Measurements from ENCODE around the gene SCN2B. TPM values are rescaled to one million over a fixed set of nuclear protein-coding genes. Genes with fewer than 3 reads are reported as not detected.

SCN2B gene, protein sequence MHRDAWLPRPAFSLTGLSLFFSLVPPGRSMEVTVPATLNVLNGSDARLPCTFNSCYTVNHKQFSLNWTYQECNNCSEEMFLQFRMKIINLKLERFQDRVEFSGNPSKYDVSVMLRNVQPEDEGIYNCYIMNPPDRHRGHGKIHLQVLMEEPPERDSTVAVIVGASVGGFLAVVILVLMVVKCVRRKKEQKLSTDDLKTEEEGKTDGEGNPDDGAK
- total RNA-seq (not detected), total RNA-seq (0 to 0.23 (median 0) reads per million in 172 experiments)
- not detected for polyA plus RNA-seq (2013, experiment 1 of 2)
- polyA plus RNA-seq (2013, experiment 2 of 2), result 0.15 TPM

DNA sequence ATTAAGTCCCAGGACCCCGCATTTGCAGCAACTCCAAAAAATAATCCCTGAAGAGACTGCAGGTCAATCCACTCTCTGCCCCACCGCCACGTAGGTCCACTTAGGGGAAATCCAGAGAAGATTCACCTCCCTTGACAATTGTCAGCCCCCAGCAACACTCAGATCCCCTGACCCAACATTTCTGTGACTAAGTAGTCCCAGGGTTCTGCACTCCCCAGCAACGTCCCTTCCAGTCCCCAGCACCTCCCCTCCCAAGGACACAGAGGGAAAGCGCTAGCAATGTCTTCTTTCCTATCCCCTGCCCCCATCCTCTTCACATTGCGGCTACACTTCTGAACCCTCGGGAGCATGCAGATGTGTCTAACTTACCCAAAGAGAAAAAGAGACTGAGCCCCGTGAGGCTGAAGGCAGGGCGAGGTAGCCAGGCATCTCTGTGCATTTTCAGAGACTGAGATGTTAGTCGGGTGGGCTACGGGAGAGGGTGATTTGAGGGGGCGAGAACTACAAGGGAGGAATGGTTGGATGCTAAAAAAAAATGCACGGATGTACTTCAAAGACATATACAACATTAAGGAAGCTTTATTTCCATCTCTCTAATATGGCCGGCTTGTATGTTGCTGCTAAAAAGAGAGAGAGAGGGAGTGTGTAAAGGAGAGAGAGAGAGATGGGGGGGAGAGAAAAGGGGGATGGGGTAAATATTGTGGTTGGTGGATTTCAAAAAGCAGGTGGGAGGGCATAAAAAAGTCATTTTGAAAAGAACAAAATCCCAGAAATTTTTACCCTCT, at the start of gene SCN2B:
Gene SCN2B, minus strand, starts transcription at position 647 of the 785 bp plus-strand sequence. Its CDS starts 208 bp downstream, at position 439.
- Mint-ChIP-seq H3K9me3 (no peaks in the 10 kb centered on the region), H3K36me3 (ENCODE audit: low read depth) (no peaks in the 10 kb centered on the region), H3K27me3 (peaks cover 17% of the 10 kb centered on the region), H3K4me1 (ENCODE audit: low read depth) (peaks cover 5% of the 10 kb centered on the region), H3K27ac (no peak within 1 kb of the TSS), H3K4me3 (no peak within 1 kb of the TSS)
- TF ChIP-seq, protein P1, sequence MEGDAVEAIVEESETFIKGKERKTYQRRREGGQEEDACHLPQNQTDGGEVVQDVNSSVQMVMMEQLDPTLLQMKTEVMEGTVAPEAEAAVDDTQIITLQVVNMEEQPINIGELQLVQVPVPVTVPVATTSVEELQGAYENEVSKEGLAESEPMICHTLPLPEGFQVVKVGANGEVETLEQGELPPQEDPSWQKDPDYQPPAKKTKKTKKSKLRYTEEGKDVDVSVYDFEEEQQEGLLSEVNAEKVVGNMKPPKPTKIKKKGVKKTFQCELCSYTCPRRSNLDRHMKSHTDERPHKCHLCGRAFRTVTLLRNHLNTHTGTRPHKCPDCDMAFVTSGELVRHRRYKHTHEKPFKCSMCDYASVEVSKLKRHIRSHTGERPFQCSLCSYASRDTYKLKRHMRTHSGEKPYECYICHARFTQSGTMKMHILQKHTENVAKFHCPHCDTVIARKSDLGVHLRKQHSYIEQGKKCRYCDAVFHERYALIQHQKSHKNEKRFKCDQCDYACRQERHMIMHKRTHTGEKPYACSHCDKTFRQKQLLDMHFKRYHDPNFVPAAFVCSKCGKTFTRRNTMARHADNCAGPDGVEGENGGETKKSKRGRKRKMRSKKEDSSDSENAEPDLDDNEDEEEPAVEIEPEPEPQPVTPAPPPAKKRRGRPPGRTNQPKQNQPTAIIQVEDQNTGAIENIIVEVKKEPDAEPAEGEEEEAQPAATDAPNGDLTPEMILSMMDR (IDR thresholded peaks at IDR 0.05), result no peak
- ATAC-seq (ENCODE audit: poor library complexity), result no peak
- Histone ChIP-seq H3K36me3 (ENCODE audit: insufficient read depth, low read length) (no peaks in the 10 kb centered on the region), H3K27me3 (ENCODE audit: control insufficient read depth in 1 of 2, insufficient read depth in 2 of 2, low read length in 2 of 2) (peaks cover 0 to 8% of the 10 kb centered on the region in 2 experiments), H3K9me3 (ENCODE audit: control insufficient read depth in 1 of 2, insufficient read depth in 1 of 2, low read length in 2 of 2) (no peaks in the 10 kb centered on the region), H3K4me1 (ENCODE audit: insufficient read depth, low read length) (peaks cover 8% of the 10 kb centered on the region), H3K27ac (ENCODE audit: low read depth in 1 of 2, low read length in 2 of 2) (no peak within 1 kb of the TSS), H3K4me3 (ENCODE audit: low read length) (no peak within 1 kb of the TSS)
- DNase-seq, result no peak
- ChIA-PET POLR2A (interaction anchor here (0.6 kb wide), 1 partner anchor 361 kb away, joined by 4 read pairs; no protein-coding TSS in a partner anchor), CTCF (interaction anchor here (0.9 kb wide), 1 partner anchor 27 kb away, joined by 3 read pairs; no protein-coding TSS in a partner anchor)
- intact Hi-C loops (cut with DNase I, micrococcal nuclease), result loop anchor here in 1 of 2 experiments (10.0 kb wide), 2 partner anchors 331 to 371 kb away; no protein-coding TSS in a partner anchor

DNA sequence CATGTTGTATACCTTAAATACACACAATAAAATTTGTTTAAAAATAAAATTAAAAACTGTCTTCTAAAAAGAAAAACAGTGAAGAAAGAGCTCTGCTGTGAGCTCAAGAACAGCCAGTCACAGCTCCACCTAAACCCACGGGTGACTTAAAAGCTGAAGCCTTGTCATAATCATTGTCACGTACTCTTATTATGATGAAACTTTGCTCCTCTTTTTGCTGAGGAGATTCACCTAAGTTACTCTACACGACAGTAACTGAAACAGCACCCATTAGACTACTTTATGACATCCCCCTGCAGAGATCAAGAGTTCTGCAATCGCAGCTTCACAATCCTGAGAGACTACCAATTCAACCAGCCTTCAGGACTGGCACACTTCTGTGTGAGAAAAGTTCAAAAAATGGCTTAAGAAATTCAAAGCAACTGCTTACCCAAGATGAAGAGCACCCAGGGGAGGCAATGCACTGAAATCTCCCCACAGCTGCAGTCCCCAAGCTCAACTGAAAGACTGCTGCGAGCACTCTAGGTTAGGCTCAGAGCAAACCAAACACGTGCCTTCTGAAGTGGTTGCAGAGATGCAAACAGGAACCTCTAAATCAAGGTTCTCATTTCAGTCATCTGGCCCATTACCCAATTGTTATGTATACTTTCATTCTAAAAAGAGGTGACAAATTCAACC, 48.2 kb upstream of the SCN2B start, which contains the start of gene JAML:
Gene JAML, minus strand, starts transcription at position 501 of the 678 bp plus-strand sequence. CDS start 10,145 bp downstream, outside the sequence.
- Mint-ChIP-seq H3K9me3 (no peaks in the 10 kb centered on the region), H3K27ac (no peak within 1 kb of the TSS), H3K27me3 (no peaks in the 10 kb centered on the region), H3K36me3 (ENCODE audit: low read depth) (peaks cover 13% of the 10 kb centered on the region), H3K4me1 (ENCODE audit: low read depth) (peaks cover 60% of the 10 kb centered on the region), H3K4me3 (peak within 1 kb of the TSS; percentile 95)
- POLR2A ChIA-PET, result interaction anchor here (0.9 to 4.2 kb wide), 32 partner anchors 8 to 236 kb away, joined by 3 to 78 read pairs (median 6); partner anchors contain the start of genes CD3D, CD3E, CD3G and KMT2A
- Histone ChIP-seq H3K27me3 (ENCODE audit: control insufficient read depth in 1 of 2, insufficient read depth in 2 of 2, low read length in 2 of 2) (no peaks in the 10 kb centered on the region), H3K27ac (ENCODE audit: low read depth in 1 of 2, low read length in 2 of 2) (peak within 1 kb of the TSS; percentile 54 to 84), H3K4me1 (ENCODE audit: insufficient read depth, low read length) (peaks cover 78% of the 10 kb centered on the region), H3K4me3 (ENCODE audit: low read length) (peak within 1 kb of the TSS; percentile 54), H3K36me3 (ENCODE audit: insufficient read depth, low read length) (peaks cover 11% of the 10 kb centered on the region), H3K9me3 (ENCODE audit: control insufficient read depth in 1 of 2, insufficient read depth in 1 of 2, low read length in 2 of 2) (no peaks in the 10 kb centered on the region)
- CTCF ChIA-PET, result interaction anchor here (0.6 to 5.1 kb wide), 11 partner anchors 9 to 171 kb away, joined by 3 to 24 read pairs (median 4); no protein-coding TSS in a partner anchor
- intact Hi-C loops (cut with DNase I, micrococcal nuclease), result loop anchor here (1.0 to 5.0 kb wide), 5 partner anchors 9 to 118 kb away; partner anchors contain the start of gene CD3D (in 1 of the 2)
- DNase-seq (peak; percentile 54 to 88 (median 63)), ATAC-seq (ENCODE audit: poor library complexity) (peak; percentile 77)
- TF ChIP-seq, protein P1 (IDR thresholded peaks at IDR 0.05), result no peak
